ENCODE results near the gene SMIM44.
A peak's percentile ranks its signal among the peaks of the same experiment; 100 is the strongest.
"Not testable (repeated sequence)": the region's sequence is repeated elsewhere in the genome, so short reads cannot be mapped to it uniquely, and the experiment has no call there.

SMIM44 gene

DNA sequence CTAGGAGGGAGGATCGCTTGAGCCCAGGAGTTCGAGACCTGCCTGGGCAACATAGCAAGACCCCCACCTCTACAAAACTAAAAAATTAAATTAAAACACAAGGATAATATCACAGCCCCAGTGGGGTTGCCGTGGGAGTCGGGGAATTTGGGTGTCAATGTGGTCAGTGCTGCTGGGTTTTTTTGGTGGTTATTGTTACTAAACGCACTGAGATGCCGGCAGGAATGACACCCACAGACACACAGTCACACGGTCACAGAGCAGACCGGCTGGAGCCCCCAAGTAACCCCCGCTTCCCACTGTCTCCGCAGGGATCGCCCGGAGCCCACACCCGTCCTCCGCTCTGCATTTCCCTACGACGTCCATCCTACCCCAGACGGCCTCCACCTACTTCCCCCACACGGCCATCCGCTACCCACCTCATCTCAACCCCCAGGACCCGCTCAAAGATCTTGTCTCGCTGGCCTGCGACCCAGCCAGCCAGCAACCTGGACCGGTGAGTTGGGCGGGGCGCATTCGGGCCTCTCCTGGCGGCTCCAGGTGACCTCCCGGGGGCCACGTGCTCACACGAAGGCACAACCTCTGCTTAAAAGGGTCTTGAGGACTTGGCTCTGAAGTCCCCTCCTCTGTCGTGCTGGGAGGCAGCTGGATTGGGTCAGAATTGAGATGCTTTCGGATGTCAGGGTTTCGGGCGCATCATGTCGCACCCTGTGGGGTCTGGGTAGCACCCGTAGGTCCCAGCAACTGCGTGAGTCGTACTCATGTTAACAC is 30.9 kb downstream of the SMIM44 start:
- Histone ChIP-seq H3K36me3 (ENCODE audit: control insufficient read depth in 1 of 2, insufficient read depth in 2 of 2, low read length in 2 of 2) (peaks cover 26 to 76% of the 10 kb centered on the region in 2 donors), H3K4me1 (ENCODE audit: control insufficient read depth in 1 of 2, insufficient read depth in 2 of 2, low read length in 2 of 2) (peaks cover 0 to 24% of the 10 kb centered on the region in 2 donors), H3K9me3 (ENCODE audit: control insufficient read depth in 1 of 2, low read length in 2 of 2) (no peaks in the 10 kb centered on the region), H3K27me3 (ENCODE audit: low read depth, low read length) (no peaks in the 10 kb centered on the region), H3K27ac (ENCODE audit: low read length) (no peak overlapping the region), H3K4me3 (ENCODE audit: low read depth in 1 of 2, low read length in 2 of 2) (no peak overlapping the region)

DNA sequence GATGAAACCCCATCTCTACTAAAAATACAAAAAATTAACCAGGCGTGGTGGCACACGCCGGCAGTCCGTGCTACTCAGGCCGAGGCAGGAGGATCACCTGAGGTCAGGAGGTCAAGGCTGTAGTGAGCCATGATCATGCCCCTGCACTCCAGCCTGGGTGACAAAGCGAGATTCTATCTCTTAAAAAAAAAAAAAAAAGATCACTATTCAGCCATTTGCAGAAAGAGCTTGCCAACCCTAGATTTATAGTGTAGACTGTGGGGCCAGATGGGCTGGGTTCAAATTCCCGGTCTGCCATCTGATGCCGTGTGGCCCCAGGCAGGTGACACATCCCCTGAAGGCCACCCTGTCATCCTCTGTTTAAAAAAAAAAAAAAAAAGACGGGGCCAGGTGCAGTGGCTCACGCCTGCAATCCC is 31.8 kb downstream of the SMIM44 start:
- no peak overlapping the region for H3K4me3 ChIP-seq (ENCODE audit: low read depth in 1 of 2, low read length in 2 of 2)
- peaks cover 0 to 17% of the 10 kb centered on the region in 2 donors for H3K4me1 ChIP-seq (ENCODE audit: control insufficient read depth in 1 of 2, insufficient read depth in 2 of 2, low read length in 2 of 2)
- H3K27ac ChIP-seq (ENCODE audit: low read length): peak overlapping the region; percentile 39
- H3K36me3 ChIP-seq (ENCODE audit: control insufficient read depth in 1 of 2, insufficient read depth in 2 of 2, low read length in 2 of 2): peaks cover 26 to 69% of the 10 kb centered on the region in 2 donors
- H3K9me3 ChIP-seq (ENCODE audit: control insufficient read depth in 1 of 2, low read length in 2 of 2): no peaks in the 10 kb centered on the region
- H3K27me3 ChIP-seq (ENCODE audit: low read depth, low read length): no peaks in the 10 kb centered on the region

DNA sequence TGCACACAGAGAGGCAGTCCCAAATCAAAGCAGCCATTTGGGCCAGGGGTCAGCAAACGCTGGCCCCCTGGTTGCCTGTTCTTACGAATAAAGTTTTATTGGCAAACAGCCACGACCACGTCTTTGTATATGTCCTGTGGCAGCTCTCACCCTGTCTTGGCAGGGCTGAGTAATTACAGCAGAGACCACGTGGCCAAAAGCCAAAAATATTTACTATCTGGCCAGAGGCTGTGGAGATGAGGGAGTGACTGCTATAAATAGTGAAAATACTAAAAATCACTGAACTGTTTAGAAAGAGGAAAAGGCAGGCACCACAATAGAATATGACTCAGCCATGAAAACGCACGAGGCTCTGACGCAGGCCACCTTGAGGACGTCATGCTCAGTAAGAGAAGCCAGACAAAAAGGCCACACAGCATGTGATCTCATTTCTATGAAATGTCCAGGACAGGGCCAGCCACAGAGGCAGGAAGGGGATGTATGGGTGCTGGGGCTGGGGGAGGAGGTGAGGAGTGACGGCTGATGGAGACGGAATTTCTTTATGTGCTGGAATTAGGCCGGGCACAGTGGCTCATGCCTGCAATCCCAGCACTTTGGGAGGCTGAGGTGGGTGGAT is 32.3 kb downstream of the SMIM44 start:
- Histone ChIP-seq H3K27ac (ENCODE audit: low read length) (peak overlapping the region; percentile 39), H3K36me3 (ENCODE audit: control insufficient read depth in 1 of 2, insufficient read depth in 2 of 2, low read length in 2 of 2) (peaks cover 29 to 70% of the 10 kb centered on the region in 2 donors), H3K4me1 (ENCODE audit: control insufficient read depth in 1 of 2, insufficient read depth in 2 of 2, low read length in 2 of 2) (peaks cover 0 to 11% of the 10 kb centered on the region in 2 donors)

DNA sequence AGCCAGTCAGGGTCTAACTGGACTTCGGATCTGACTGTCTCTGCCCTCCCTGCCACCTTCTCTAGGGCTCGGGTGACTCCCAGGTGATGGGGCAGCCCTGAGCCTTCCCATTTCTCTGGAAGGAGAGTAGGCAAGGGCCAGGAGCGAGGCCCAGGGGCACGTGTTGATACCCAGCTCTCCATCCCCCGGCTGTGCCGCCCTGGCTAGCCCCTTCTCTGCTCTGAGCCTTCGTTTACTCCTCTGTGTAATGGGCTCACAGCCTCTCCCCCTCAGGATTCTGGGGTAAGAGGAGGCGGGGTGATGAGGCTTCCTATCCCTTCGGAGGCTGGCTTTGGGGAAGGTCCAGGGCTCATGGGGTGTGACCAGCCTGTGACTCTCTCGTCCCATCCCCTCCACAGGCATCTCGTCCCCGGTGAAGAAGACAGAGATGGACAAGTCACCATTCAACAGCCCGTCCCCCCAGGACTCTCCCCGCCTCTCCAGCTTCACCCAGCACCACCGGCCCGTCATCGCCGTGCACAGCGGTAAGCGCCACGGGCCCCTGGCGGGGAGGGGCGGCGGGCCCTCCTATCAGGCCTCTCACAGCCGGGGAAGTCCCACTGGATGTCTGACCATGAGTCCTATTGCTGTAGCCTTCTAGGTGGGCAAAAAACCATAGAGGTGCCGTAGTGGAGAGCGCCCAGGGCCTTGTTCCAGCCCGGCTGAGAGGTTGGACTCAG is 34.5 kb downstream of the SMIM44 start:
- Histone ChIP-seq H3K4me1 (ENCODE audit: control insufficient read depth in 1 of 2, insufficient read depth in 2 of 2, low read length in 2 of 2) (peaks cover 0 to 24% of the 10 kb centered on the region in 2 donors), H3K4me3 (ENCODE audit: low read depth in 1 of 2, low read length in 2 of 2) (no peak overlapping the region), H3K36me3 (ENCODE audit: control insufficient read depth in 1 of 2, insufficient read depth in 2 of 2, low read length in 2 of 2) (peaks cover 22 to 65% of the 10 kb centered on the region in 2 donors), H3K9me3 (ENCODE audit: control insufficient read depth in 1 of 2, low read length in 2 of 2) (no peaks in the 10 kb centered on the region), H3K27me3 (ENCODE audit: low read depth, low read length) (no peaks in the 10 kb centered on the region), H3K27ac (ENCODE audit: low read length) (no peak overlapping the region)

More for the DNA sequence above, 32.3 kb downstream of the SMIM44 start:
- H3K4me3 ChIP-seq (ENCODE audit: low read depth in 1 of 2, low read length in 2 of 2): no peak overlapping the region
- H3K9me3 ChIP-seq (ENCODE audit: control insufficient read depth in 1 of 2, low read length in 2 of 2): no peaks in the 10 kb centered on the region
- no peaks in the 10 kb centered on the region for H3K27me3 ChIP-seq (ENCODE audit: low read depth, low read length)

DNA sequence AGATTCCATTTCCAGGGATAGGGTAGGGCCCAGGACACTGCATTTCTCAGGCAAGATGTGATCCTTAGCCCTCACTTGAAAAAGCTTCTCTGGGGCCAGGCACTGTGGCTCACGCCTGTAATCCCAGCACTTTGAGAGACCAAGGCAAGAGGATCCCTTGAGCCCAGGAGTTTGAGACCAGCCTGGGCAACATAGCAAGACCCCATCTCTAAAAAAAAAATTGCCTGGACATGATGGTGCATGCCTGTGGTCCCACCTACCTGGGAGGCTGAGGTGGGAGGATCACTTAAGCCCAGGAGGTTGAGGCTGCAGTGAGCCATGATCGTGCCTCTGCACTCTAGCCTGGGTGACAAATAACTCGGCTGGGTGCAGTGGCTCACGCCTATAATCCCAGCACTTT is 36.6 kb downstream of the SMIM44 start:
- not testable (repeated sequence) for H3K27ac ChIP-seq (ENCODE audit: low read length); H3K9me3 ChIP-seq (ENCODE audit: control insufficient read depth in 1 of 2, low read length in 2 of 2); H3K27me3 ChIP-seq (ENCODE audit: low read depth, low read length); H3K4me3 ChIP-seq (ENCODE audit: low read depth in 1 of 2, low read length in 2 of 2)
- H3K4me1 ChIP-seq (ENCODE audit: control insufficient read depth in 1 of 2, insufficient read depth in 2 of 2, low read length in 2 of 2): peaks cover 0 to 33% of the 10 kb centered on the region in 2 donors
- peaks cover 15 to 55% of the 10 kb centered on the region in 2 donors for H3K36me3 ChIP-seq (ENCODE audit: control insufficient read depth in 1 of 2, insufficient read depth in 2 of 2, low read length in 2 of 2)

DNA sequence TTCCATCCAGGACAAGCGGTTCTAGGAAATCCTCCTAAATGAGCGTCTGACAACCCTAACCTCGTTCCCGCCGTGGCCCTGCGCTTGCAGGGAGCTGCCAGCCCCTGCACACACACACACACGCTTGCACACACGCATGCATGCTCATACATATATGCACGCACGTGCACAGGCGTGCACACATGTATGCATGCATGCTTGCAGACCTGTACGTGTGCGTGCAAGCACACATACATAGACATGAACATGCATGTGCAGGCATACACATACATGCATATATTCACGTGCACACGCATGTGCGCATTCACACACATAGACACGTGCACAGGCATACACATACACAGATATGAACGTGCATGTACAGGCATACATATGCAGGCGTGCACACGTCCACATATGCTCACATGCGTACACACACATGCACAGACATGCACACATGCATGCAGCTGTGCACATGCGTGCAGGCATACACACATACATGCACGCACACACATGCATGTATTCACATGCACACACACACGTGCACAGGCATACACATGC is 38.5 kb downstream of the SMIM44 start:
- H3K4me3 ChIP-seq (ENCODE audit: low read depth in 1 of 2, low read length in 2 of 2): peak overlapping the region in 1 of 2 donors; percentile 26
- no peaks in the 10 kb centered on the region for H3K27me3 ChIP-seq (ENCODE audit: low read depth, low read length)
- peaks cover 19 to 58% of the 10 kb centered on the region in 2 donors for H3K36me3 ChIP-seq (ENCODE audit: control insufficient read depth in 1 of 2, insufficient read depth in 2 of 2, low read length in 2 of 2)
- peaks cover 0 to 37% of the 10 kb centered on the region in 2 donors for H3K4me1 ChIP-seq (ENCODE audit: control insufficient read depth in 1 of 2, insufficient read depth in 2 of 2, low read length in 2 of 2)
- H3K9me3 ChIP-seq (ENCODE audit: control insufficient read depth in 1 of 2, low read length in 2 of 2): no peaks in the 10 kb centered on the region
- no peak overlapping the region for H3K27ac ChIP-seq (ENCODE audit: low read length)

DNA sequence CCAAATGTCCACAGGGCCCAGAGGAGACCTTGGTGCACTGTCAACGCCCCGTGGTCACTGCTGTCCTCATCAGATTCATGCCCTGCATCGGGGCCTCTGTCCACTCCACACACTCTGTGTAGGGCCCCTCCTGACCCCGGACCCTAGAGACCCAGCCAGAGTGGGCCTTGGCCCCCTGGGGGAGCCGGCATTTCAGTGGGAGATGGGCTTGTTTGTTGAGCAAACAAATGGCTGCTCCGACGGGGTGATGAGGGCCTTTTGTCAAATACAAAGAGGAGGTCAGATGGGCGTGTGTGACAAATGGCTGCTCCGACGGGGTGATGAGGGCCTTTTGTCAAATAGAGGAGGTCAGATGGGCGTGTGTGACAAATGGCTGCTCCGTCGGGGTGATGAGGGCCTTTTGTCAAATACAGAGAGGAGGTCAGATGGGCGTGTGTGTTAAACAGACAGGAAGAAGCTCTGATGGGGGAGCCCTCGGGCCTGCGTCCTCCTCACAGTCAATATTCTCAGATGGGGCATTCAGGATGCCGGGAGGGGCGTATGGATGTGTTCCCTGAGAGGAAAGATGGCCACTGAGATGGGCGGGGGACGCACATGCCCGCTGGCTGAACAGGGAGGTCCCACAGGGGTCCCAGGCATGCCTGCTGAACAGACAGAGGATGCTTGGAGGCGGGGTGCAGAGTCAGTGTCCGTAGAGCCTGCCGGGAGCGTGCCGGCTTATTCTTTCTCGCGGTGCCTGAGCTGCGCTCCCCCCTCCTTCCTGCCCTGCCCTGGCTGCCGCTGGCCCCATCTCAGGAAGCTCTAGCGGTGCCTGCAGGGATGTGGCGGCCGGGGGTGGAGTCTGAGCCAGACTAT is 39.2 kb downstream of the SMIM44 start:
- Histone ChIP-seq H3K36me3 (ENCODE audit: control insufficient read depth in 1 of 2, insufficient read depth in 2 of 2, low read length in 2 of 2) (peaks cover 16 to 55% of the 10 kb centered on the region in 2 donors), H3K4me3 (ENCODE audit: low read depth in 1 of 2, low read length in 2 of 2) (peak overlapping the region in 1 of 2 donors; percentile 26), H3K27me3 (ENCODE audit: low read depth, low read length) (no peaks in the 10 kb centered on the region), H3K4me1 (ENCODE audit: control insufficient read depth in 1 of 2, insufficient read depth in 2 of 2, low read length in 2 of 2) (peaks cover 0 to 37% of the 10 kb centered on the region in 2 donors), H3K27ac (ENCODE audit: low read length) (no peak overlapping the region), H3K9me3 (ENCODE audit: control insufficient read depth in 1 of 2, low read length in 2 of 2) (no peaks in the 10 kb centered on the region)

DNA sequence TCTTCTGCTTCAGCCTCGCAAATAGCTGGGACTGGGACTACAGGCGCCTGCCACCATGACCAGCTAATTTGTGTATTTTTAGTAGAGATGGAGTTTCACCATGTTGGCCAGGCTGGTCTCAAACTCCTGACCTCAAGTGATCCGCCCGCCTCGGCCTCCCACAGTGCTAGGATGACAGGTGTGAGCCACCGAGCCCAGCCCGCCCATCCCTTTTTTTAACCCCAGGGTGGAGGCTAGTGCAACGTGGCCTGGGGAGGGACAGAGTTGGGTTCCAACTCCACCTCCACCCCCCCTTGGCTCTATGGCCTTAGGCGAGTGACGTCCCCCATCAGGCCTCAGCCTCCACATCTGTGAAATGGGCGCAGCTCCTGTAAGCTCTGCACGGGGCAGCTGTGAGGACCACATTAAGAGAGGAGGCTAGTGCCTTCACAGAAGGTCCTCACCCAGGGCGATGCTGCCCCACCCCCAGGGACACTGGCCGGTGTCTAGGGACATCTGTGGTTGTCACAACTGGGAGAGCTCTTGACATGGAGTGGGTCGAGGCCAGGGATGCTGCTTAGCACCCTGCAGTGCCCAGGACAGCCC is 40.7 kb downstream of the SMIM44 start:
- Histone ChIP-seq H3K9me3 (ENCODE audit: control insufficient read depth in 1 of 2, low read length in 2 of 2) (no peaks in the 10 kb centered on the region), H3K36me3 (ENCODE audit: control insufficient read depth in 1 of 2, insufficient read depth in 2 of 2, low read length in 2 of 2) (peaks cover 19 to 55% of the 10 kb centered on the region in 2 donors), H3K4me1 (ENCODE audit: control insufficient read depth in 1 of 2, insufficient read depth in 2 of 2, low read length in 2 of 2) (peaks cover 0 to 37% of the 10 kb centered on the region in 2 donors), H3K4me3 (ENCODE audit: low read depth in 1 of 2, low read length in 2 of 2) (no peak overlapping the region), H3K27me3 (ENCODE audit: low read depth, low read length) (no peaks in the 10 kb centered on the region), H3K27ac (ENCODE audit: low read length) (no peak overlapping the region)

DNA sequence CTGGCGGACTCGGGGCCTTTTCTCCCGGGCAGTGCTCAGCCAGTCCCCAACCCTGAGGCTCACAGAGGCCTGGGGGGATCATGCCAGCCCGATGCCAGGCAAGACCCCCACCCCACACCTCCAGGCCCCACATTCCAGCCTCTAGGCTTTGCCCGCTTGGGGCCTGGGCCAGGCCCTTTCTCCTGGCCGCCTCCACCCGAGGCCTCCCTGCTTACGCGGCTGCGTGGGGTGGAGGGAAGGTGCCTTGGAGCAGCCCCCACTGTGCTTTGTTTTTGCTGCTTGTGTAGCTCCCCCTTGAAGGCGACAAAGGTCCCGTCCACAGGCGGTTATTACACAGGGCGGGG is 41.3 kb downstream of the SMIM44 start:
- Histone ChIP-seq H3K36me3 (ENCODE audit: control insufficient read depth in 1 of 2, insufficient read depth in 2 of 2, low read length in 2 of 2) (peaks cover 19 to 59% of the 10 kb centered on the region in 2 donors), H3K9me3 (ENCODE audit: control insufficient read depth in 1 of 2, low read length in 2 of 2) (no peaks in the 10 kb centered on the region), H3K4me1 (ENCODE audit: control insufficient read depth in 1 of 2, insufficient read depth in 2 of 2, low read length in 2 of 2) (peaks cover 0 to 37% of the 10 kb centered on the region in 2 donors), H3K27me3 (ENCODE audit: low read depth, low read length) (no peaks in the 10 kb centered on the region), H3K4me3 (ENCODE audit: low read depth in 1 of 2, low read length in 2 of 2) (no peak overlapping the region), H3K27ac (ENCODE audit: low read length) (no peak overlapping the region)

Measured in muscle layer of duodenum (tissue), 2 donors.